HL-60 (cell line): ENCODE data around the gene RASAL2.

Source experiments
- DNase-seq, 2 experiments: peaks; one replicate each; pipeline ENCODE4 v3.0.0-alpha.2; 2010 to 2020; ENCODE audit warnings: low read depth in 1 of 2, low spot score in 1 of 2
- H3K27ac ChIP-seq: fragments of 250-450 bp; sonication (Bioruptor Pico); replicated peaks from 2 replicates; pipeline ENCODE4 v1.5.1; 2020; ENCODE audit warnings: mild to moderate bottlenecking, moderate library complexity
- H3K27me3 ChIP-seq: fragments of 250-450 bp; sonication (Bioruptor Pico); 2 replicates; pipeline ENCODE4 v1.5.1; 2021; ENCODE audit warnings: mild to moderate bottlenecking, moderate library complexity; ENCODE audit not compliant: insufficient read depth, poor library complexity, severe bottlenecking
- H3K4me3 ChIP-seq: replicated peaks from 2 replicates; pipeline ENCODE4 v1.5.1; 2011; ENCODE audit warnings: mild to moderate bottlenecking, control low read depth, low read length; ENCODE audit not compliant: insufficient read depth
- GABPA ChIP-seq: IDR thresholded peaks from 2 replicates; pipeline ENCODE4 v1.6.1; 2012; ENCODE audit warnings: low read depth
- POLR2AphosphoS5 ChIP-seq: IDR thresholded peaks from 2 replicates; pipeline ENCODE4 v1.6.1; 2012; ENCODE audit warnings: low read depth
- SPI1 ChIP-seq: IDR thresholded peaks from 2 replicates; pipeline ENCODE4 v1.6.1; 2012; ENCODE audit warnings: low read depth, mild to moderate bottlenecking, borderline replicate concordance
- TF ChIP-seq, protein P1 (sequence below): IDR thresholded peaks from 2 replicates; pipeline ENCODE4 v1.6.1; 2012; ENCODE audit warnings: low read depth; ENCODE audit not compliant: insufficient replicate concordance
- TF ChIP-seq, protein P2 (sequence below): IDR thresholded peaks from one replicate; pipeline ENCODE4 v1.5.1; 2011; ENCODE audit warnings: low read length, control low read depth, inconsistent platforms; ENCODE audit not compliant: insufficient read depth

Gene RASAL2

DNA sequence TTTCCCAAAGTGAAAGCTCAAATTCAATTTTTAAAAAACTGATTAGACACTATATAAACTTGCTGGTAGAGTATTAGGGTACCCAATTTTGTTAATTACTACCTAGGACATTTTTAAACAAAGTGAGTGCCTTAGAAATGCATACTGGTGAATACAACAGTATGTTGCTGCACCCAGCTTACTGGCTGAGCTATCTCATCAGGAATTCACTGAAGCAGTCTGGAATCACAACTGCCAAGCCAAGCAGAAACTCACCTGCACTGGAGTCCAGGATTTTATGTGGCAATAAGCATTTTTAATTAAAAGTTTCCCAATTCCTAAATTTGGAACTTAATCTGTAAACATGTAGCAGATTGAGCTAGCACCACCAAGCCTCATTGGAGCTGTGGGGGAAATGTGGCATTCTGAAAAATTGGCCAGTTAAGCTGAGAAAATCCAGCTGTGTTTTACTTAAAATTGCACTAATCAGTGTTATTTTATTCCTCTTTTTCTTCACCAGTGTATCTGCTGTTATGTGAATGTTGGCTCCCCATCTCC is 341.1 kb downstream of the RASAL2 start:
- Histone ChIP-seq H3K4me3 (no peak overlapping the region), H3K27me3 (no peaks in the 10 kb centered on the region), H3K27ac (no peak overlapping the region)
- no peak for TF ChIP-seq GABPA
- TF ChIP-seq, protein P1, sequence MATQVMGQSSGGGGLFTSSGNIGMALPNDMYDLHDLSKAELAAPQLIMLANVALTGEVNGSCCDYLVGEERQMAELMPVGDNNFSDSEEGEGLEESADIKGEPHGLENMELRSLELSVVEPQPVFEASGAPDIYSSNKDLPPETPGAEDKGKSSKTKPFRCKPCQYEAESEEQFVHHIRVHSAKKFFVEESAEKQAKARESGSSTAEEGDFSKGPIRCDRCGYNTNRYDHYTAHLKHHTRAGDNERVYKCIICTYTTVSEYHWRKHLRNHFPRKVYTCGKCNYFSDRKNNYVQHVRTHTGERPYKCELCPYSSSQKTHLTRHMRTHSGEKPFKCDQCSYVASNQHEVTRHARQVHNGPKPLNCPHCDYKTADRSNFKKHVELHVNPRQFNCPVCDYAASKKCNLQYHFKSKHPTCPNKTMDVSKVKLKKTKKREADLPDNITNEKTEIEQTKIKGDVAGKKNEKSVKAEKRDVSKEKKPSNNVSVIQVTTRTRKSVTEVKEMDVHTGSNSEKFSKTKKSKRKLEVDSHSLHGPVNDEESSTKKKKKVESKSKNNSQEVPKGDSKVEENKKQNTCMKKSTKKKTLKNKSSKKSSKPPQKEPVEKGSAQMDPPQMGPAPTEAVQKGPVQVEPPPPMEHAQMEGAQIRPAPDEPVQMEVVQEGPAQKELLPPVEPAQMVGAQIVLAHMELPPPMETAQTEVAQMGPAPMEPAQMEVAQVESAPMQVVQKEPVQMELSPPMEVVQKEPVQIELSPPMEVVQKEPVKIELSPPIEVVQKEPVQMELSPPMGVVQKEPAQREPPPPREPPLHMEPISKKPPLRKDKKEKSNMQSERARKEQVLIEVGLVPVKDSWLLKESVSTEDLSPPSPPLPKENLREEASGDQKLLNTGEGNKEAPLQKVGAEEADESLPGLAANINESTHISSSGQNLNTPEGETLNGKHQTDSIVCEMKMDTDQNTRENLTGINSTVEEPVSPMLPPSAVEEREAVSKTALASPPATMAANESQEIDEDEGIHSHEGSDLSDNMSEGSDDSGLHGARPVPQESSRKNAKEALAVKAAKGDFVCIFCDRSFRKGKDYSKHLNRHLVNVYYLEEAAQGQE = no peak
- no peak for TF ChIP-seq POLR2AphosphoS5
- TF ChIP-seq, protein P2, sequence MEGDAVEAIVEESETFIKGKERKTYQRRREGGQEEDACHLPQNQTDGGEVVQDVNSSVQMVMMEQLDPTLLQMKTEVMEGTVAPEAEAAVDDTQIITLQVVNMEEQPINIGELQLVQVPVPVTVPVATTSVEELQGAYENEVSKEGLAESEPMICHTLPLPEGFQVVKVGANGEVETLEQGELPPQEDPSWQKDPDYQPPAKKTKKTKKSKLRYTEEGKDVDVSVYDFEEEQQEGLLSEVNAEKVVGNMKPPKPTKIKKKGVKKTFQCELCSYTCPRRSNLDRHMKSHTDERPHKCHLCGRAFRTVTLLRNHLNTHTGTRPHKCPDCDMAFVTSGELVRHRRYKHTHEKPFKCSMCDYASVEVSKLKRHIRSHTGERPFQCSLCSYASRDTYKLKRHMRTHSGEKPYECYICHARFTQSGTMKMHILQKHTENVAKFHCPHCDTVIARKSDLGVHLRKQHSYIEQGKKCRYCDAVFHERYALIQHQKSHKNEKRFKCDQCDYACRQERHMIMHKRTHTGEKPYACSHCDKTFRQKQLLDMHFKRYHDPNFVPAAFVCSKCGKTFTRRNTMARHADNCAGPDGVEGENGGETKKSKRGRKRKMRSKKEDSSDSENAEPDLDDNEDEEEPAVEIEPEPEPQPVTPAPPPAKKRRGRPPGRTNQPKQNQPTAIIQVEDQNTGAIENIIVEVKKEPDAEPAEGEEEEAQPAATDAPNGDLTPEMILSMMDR = no peak
- TF ChIP-seq SPI1 = no peak
- DNase-seq = no peak

DNA sequence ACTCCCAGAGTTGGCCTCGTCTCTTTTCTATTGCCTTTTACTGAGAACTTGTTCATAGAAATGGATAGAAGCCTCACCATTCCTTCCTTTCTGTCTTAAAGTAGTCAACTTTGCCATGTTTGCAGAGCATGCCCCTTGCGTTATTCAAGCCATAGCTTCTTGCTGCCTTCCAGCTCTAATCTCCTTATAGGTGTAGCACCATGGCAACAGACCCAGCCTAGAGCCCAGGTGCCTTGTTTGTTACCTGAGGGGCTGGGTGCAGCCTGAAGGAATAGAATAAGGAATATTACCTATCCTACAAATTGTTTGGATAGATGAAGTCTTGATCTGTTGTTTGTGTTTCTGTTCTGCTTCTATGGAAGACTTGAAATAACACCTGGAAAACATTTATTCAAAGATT is 343.0 kb downstream of the RASAL2 start:
- no peaks in the 10 kb centered on the region for H3K27me3 ChIP-seq
- no peak for TF ChIP-seq SPI1
- TF ChIP-seq, protein P1 = no peak
- TF ChIP-seq, protein P2 = no peak
- TF ChIP-seq GABPA = no peak
- no peak for TF ChIP-seq POLR2AphosphoS5
- no peak overlapping the region for H3K4me3 ChIP-seq
- no peak for DNase-seq
- no peak overlapping the region for H3K27ac ChIP-seq

DNA sequence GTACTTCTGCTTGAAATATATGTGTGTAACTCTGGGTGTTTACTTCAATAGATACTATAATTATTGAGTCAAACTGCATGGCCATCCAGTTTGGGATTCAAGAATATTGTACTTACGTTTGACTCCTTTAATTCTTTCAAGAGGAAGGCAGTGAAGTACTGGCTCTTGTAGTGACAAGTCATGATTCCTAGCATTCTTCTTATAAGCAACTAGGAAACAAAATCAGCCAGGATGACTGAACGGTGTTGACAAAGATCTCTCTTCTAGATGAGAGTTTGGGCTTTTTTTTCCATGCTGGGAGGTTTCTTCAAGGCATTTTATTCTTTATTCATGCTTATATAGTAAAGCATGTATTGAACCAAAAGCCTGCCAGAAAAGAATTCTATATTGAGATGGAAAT is 344.5 kb downstream of the RASAL2 start:
- no peak for DNase-seq
- Histone ChIP-seq H3K4me3 (no peak overlapping the region), H3K27me3 (no peaks in the 10 kb centered on the region), H3K27ac (no peak overlapping the region)
- TF ChIP-seq, protein P2 = no peak
- TF ChIP-seq POLR2AphosphoS5 (no peak), GABPA (no peak), SPI1 (no peak)
- TF ChIP-seq, protein P1 = no peak
